Activated CD8-positive, alpha-beta T cell treated with anti-CD3 and anti-CD28 coated beads for 36 hours (primary cell): ENCODE measurements around the gene ADCY5. TPM values are rescaled to one million over a fixed set of nuclear protein-coding genes. Genes with fewer than 3 reads are reported as not detected.

Experiments
- ATAC-seq: fragments of 200-7000 bp; cut with Tn5 transposase; one replicate; pipeline ENCODE4 v1.10.0; 2021; ENCODE audit warnings: mild to moderate bottlenecking, moderate library complexity
- CTCF ChIA-PET: fragments of 350-600 bp; sonication (Branson Sonifier 250); formaldehyde crosslinking; loops from one replicate; lab custom pipeline; 2021; ENCODE audit warnings: antibody characterized with exemption; lab: Charles Lee
- POLR2A ChIA-PET: fragments of 350-600 bp; sonication (Branson Sonifier 250); formaldehyde crosslinking; loops from one replicate; lab custom pipeline; 2021; ENCODE audit warnings: antibody characterized with exemption; lab: Charles Lee
- DNase-seq: peaks from one replicate; pipeline ENCODE4 v3.0.0-alpha.2; 2020
- H3K27ac Mint-ChIP-seq: one replicate; pipeline ENCODE4 v1.8.0; 2021; ENCODE audit warnings: mild to moderate bottlenecking, mixed read lengths
- H3K27me3 Mint-ChIP-seq: one replicate; pipeline ENCODE4 v1.8.0; 2021; ENCODE audit warnings: mixed read lengths
- H3K36me3 Mint-ChIP-seq: one replicate; pipeline ENCODE4 v1.8.0; 2021; ENCODE audit warnings: low read depth, mixed read lengths
- H3K4me1 Mint-ChIP-seq: one replicate; pipeline ENCODE4 v1.8.0; 2021; ENCODE audit warnings: low read depth, mixed read lengths
- H3K4me3 Mint-ChIP-seq: one replicate; pipeline ENCODE4 v1.8.0; 2021; ENCODE audit warnings: mild to moderate bottlenecking, moderate library complexity, mixed read lengths
- H3K9me3 Mint-ChIP-seq: one replicate; pipeline ENCODE4 v1.8.0; 2021; ENCODE audit warnings: mixed read lengths
- CTCF ChIP-seq: fragments of 200-600 bp; IDR thresholded peaks from one replicate; pipeline ENCODE4 v1.8.0; 2022; ENCODE audit warnings: antibody characterized with exemption, mild to moderate bottlenecking
- intact Hi-C: fragments of 100-400 bp; cut with micrococcal nuclease; formaldehyde crosslinking; loops from one replicate; pipeline ENCODE4 v1.10.0; 2022
- total RNA-seq, 2 experiments: library from RNA; stranded (reverse); gene quantifications; one replicate each; pipeline ENCODE4 v1.2.3, GENCODE V29; 2021

Gene ADCY5
- total RNA-seq, 2 experiments from 2014 or later: not detected

- H3K4me1 Mint-ChIP-seq: no peaks in the 10 kb centered on the region
- no peak for TF ChIP-seq CTCF
- peaks cover 2% of the 10 kb centered on the region for H3K27me3 Mint-ChIP-seq
- no peak for DNase-seq
- no peaks in the 10 kb centered on the region for H3K9me3 Mint-ChIP-seq
- ChIA-PET CTCF (interaction anchor here (1.1 kb wide), 1 partner anchor 51 kb away, joined by 4 read pairs; no protein-coding TSS in a partner anchor), POLR2A (no interaction called here)
- no peak overlapping the region for H3K27ac Mint-ChIP-seq
- no peaks in the 10 kb centered on the region for H3K36me3 Mint-ChIP-seq
- H3K4me3 Mint-ChIP-seq: no peak overlapping the region
- no peak for ATAC-seq
- intact Hi-C loops: no loop called here
Measured at GRCh38 chr3:123411340-123412040, 37.4 kb downstream of the ADCY5 start.

GRCh38 chr3:123410149-123410515 is 38.8 kb downstream of the ADCY5 start:
- no peak for DNase-seq
- Mint-ChIP-seq H3K27me3 (peaks cover 2% of the 10 kb centered on the region), H3K27ac (no peak overlapping the region), H3K4me1 (no peaks in the 10 kb centered on the region), H3K4me3 (no peak overlapping the region), H3K9me3 (no peaks in the 10 kb centered on the region), H3K36me3 (no peaks in the 10 kb centered on the region)
- ChIA-PET CTCF (no interaction called here), POLR2A (no interaction called here)
- intact Hi-C loops: no loop called here
- no peak for ATAC-seq
- TF ChIP-seq CTCF: no peak

DNA sequence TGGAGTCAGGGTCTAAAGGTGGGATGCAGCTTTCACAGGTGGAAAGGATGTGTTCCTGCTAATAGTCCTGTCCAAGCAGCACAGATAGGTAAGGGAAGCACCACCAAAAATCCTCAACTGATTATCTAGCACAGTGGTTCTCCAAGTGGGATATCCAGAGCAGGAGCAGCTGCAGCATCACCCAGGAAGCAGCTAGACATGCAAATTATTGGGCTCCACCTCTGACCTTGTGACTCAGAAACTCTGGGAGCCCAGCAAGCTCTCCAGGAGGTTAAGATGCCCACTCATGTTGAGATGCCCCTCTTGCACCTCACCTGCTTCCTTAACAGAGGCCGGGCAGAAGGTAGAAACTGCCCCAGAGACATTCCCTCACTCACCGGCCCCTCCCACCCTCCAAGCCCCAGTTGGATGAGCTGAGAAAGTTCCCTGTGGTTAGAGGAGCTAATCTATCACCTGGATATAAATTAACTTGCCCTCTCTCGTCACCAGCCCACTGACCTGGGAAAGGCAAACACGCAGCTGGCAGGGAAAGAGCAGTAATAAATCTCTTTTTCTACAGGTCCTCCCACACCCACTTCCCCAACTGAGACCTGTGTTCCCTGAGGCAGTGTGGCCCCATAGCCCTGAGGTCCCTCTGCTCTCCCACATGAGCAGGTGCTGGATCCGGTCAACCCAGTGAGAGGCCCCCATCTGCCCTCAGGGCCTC is 39.3 kb downstream of the ADCY5 start:
- no peaks in the 10 kb centered on the region for H3K36me3 Mint-ChIP-seq
- DNase-seq: no peak
- no peak for ATAC-seq
- CTCF ChIA-PET: interaction anchor here (1.4 kb wide), 1 partner anchor 51 kb away, joined by 3 read pairs; no protein-coding TSS in a partner anchor
- POLR2A ChIA-PET: no interaction called here
- H3K27me3 Mint-ChIP-seq: peaks cover 2% of the 10 kb centered on the region
- no peak overlapping the region for H3K27ac Mint-ChIP-seq
- H3K9me3 Mint-ChIP-seq: no peaks in the 10 kb centered on the region
- TF ChIP-seq CTCF: no peak
- intact Hi-C loops: no loop called here
- H3K4me1 Mint-ChIP-seq: no peaks in the 10 kb centered on the region
- H3K4me3 Mint-ChIP-seq: no peak overlapping the region

- H3K4me1 Mint-ChIP-seq: no peaks in the 10 kb centered on the region
Measured at GRCh38 chr3:123406598-123406997, 42.3 kb downstream of the ADCY5 start.

More at GRCh38 chr3:123406598-123406997, 42.3 kb downstream of the ADCY5 start:
- DNase-seq: no peak
- Mint-ChIP-seq H3K36me3 (no peaks in the 10 kb centered on the region), H3K27ac (no peak overlapping the region), H3K4me3 (no peak overlapping the region), H3K27me3 (peaks cover 2% of the 10 kb centered on the region), H3K9me3 (no peaks in the 10 kb centered on the region)
- intact Hi-C loops: no loop called here
- TF ChIP-seq CTCF: no peak
- ATAC-seq: no peak
- ChIA-PET CTCF (no interaction called here), POLR2A (no interaction called here)
